HG03196 (cell line): ENCODE data around the gene NACC2.

Experiments
- ATAC-seq: cut with Tn5 transposase; IDR thresholded peaks from one replicate; pipeline ENCODE4 v1.9.1; 2021; ENCODE audit not compliant: unreplicated experiment

NACC2 gene

GRCh38 chr9:136093995-136094881, 851 bp downstream of the NACC2 start:
- ATAC-seq, result no peak

- no peak for ATAC-seq
Measured at GRCh38 chr9:136093346-136093986, 1.6 kb downstream of the NACC2 start.

- ATAC-seq, result no peak
Measured at GRCh38 chr9:136092741-136093140, 2.3 kb downstream of the NACC2 start.

- ATAC-seq, result no peak
Measured at GRCh38 chr9:136092353-136092650, 2.8 kb downstream of the NACC2 start.

- no peak for ATAC-seq
Measured at GRCh38 chr9:136091582-136092352, 3.3 kb downstream of the NACC2 start.

GRCh38 chr9:136090768-136091581, 4.1 kb downstream of the NACC2 start:
- no peak for ATAC-seq

GRCh38 chr9:136090056-136090735, 4.9 kb downstream of the NACC2 start:
- no peak for ATAC-seq

GRCh38 chr9:136089697-136090045, 5.4 kb downstream of the NACC2 start:
- no peak for ATAC-seq

- ATAC-seq, result no peak
Measured at GRCh38 chr9:136088939-136089696, 6.0 kb downstream of the NACC2 start.

- no peak for ATAC-seq
Measured at GRCh38 chr9:136088481-136088938, 6.6 kb downstream of the NACC2 start.

- ATAC-seq, result no peak
Measured at GRCh38 chr9:136087741-136088480, 7.2 kb downstream of the NACC2 start.

- ATAC-seq, result no peak
Measured at GRCh38 chr9:136086951-136087740, 7.9 kb downstream of the NACC2 start.

GRCh38 chr9:136086213-136086881, 8.7 kb downstream of the NACC2 start:
- ATAC-seq, result no peak

GRCh38 chr9:136085815-136086212, 9.3 kb downstream of the NACC2 start:
- ATAC-seq, result no peak

GRCh38 chr9:136084063-136084944, 10.8 kb downstream of the NACC2 start:
- no peak for ATAC-seq

GRCh38 chr9:136083558-136084062, 11.5 kb downstream of the NACC2 start:
- no peak for ATAC-seq
